Measurements from ENCODE around the gene DACT3.

DACT3 gene

GRCh38 chr19:46610413-46610775, 50.6 kb downstream of the DACT3 start:
- Histone ChIP-seq H3K4me1 (ENCODE audit: insufficient read depth, low read length, poor library complexity, severe bottlenecking) (peaks cover 22% of the 10 kb centered on the region), H3K4me3 (ENCODE audit: low read length, poor library complexity, severe bottlenecking) (no peak overlapping the region), H3K9me3 (ENCODE audit: insufficient read depth, low read depth, low read length) (no peaks in the 10 kb centered on the region), H3K9me2 (replicated peaks; ENCODE audit: low read depth, low read length) (no peaks in the 10 kb centered on the region), H3K9ac (ENCODE audit: low read depth, low read length, poor library complexity, severe bottlenecking) (no peak overlapping the region), H2AFZ (ENCODE audit: low read length) (no peak overlapping the region), H4K20me1 (ENCODE audit: insufficient read depth, low read length, poor library complexity, severe bottlenecking) (peaks cover 31% of the 10 kb centered on the region), H3F3A (ENCODE audit: low read depth) (peaks cover 9% of the 10 kb centered on the region; the same call in 1 of the 2 replicates), H3K79me2 (ENCODE audit: insufficient read depth, low read length) (peaks cover 31% of the 10 kb centered on the region), H3K27me3 (ENCODE audit: insufficient read depth, low read length, poor library complexity, severe bottlenecking) (no peaks in the 10 kb centered on the region), H3K36me3 (ENCODE audit: insufficient read depth, low read length) (peaks cover 53% of the 10 kb centered on the region; the same call in 1 of the 2 replicates), H3K4me2 (ENCODE audit: low read depth, low read length, poor library complexity, severe bottlenecking) (no peak overlapping the region)
- TF ChIP-seq CTCF (conservative IDR thresholded peaks at IDR 0.05; ENCODE audit: low read length) (no peak), EZH2phosphoT487 (IDR thresholded peaks at IDR 0.05; ENCODE audit: borderline replicate concordance) (no peak)

DNA sequence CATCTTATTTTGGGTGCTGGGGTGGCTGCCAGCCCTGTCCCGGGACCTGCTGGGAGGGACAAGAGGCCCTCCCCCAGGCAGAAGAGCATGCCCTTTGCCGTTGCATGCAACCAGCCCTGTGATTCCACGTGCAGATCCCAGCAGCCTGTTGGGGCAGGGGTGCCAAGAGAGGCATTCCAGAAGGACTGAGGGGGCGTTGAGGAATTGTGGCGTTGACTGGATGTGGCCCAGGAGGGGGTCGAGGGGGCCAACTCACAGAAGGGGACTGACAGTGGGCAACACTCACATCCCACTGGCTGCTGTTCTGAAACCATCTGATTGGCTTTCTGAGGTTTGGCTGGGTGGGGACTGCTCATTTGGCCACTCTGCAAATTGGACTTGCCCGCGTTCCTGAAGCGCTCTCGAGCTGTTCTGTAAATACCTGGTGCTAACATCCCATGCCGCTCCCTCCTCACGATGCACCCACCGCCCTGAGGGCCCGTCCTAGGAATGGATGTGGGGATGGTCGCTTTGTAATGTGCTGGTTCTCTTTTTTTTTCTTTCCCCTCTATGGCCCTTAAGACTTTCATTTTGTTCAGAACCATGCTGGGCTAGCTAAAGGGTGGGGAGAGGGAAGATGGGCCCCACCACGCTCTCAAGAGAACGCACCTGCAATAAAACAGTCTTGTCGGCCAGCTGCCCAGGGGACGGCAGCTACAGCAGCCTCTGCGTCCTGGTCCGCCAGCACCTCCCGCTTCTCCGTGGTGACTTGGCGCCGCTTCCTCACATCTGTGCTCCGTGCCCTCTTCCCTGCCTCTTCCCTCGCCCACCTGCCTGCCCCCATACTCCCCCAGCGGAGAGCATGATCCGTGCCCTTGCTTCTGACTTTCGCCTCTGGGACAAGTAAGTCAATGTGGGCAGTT, 51.2 kb downstream of the DACT3 start:
- H3K4me2 ChIP-seq (ENCODE audit: low read depth, low read length, poor library complexity, severe bottlenecking) = no peak overlapping the region
- no peak overlapping the region for H3K9ac ChIP-seq (ENCODE audit: low read depth, low read length, poor library complexity, severe bottlenecking)
- H3K36me3 ChIP-seq (ENCODE audit: insufficient read depth, low read length) = peaks cover 53% of the 10 kb centered on the region; the same call in 1 of the 2 replicates

DNA sequence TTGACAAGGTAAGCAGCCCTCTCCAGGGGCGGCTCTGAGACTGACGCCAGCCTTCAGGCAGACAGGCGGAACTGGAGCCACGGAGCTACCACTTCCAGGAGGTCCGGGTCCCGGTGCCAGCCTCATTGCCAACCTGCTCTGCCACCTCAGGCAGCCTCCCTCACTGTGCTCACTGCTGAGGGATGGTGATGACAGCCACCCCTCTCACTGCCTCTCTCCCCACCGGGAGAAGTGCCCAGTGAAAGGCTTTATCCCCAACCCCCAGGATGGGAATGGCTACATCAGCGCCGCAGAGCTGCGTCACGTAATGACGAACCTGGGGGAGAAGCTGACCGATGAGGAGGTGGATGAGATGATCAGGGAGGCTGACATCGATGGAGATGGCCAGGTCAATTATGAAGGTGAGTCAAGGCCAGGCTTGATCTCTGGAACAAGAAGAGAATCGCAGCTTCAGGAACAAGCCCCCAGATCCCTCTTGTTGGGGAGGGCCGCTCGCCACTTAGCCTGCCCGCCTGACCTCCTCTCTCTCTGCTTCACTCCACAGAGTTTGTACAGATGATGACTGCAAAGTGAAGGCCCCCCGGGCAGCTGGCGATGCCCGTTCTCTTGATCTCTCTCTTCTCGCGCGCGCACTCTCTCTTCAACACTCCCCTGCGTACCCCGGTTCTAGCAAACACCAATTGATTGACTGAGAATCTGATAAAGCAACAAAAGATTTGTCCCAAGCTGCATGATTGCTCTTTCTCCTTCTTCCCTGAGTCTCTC, 52.2 kb downstream of the DACT3 start:
- TF ChIP-seq EZH2phosphoT487 (IDR thresholded peaks at IDR 0.05; ENCODE audit: borderline replicate concordance) (no peak), CTCF (conservative IDR thresholded peaks at IDR 0.05; ENCODE audit: low read length) (no peak)
- peaks cover 36% of the 10 kb centered on the region for H3K4me1 ChIP-seq (ENCODE audit: insufficient read depth, low read length, poor library complexity, severe bottlenecking)
- H3K4me3 ChIP-seq (ENCODE audit: low read length, poor library complexity, severe bottlenecking) = no peak overlapping the region
- H3F3A ChIP-seq (ENCODE audit: low read depth) = peaks cover 9% of the 10 kb centered on the region; the same call in 1 of the 2 replicates
- no peaks in the 10 kb centered on the region for H3K9me2 ChIP-seq (replicated peaks; ENCODE audit: low read depth, low read length)
- peaks cover 48% of the 10 kb centered on the region for H3K79me2 ChIP-seq (ENCODE audit: insufficient read depth, low read length)
- peaks cover 53% of the 10 kb centered on the region; the same call in 1 of the 2 replicates for H3K36me3 ChIP-seq (ENCODE audit: insufficient read depth, low read length)
- H2AFZ ChIP-seq (ENCODE audit: low read length) = no peak overlapping the region
- peaks cover 47% of the 10 kb centered on the region for H4K20me1 ChIP-seq (ENCODE audit: insufficient read depth, low read length, poor library complexity, severe bottlenecking)
- H3K9ac ChIP-seq (ENCODE audit: low read depth, low read length, poor library complexity, severe bottlenecking) = no peak overlapping the region
- H3K4me2 ChIP-seq (ENCODE audit: low read depth, low read length, poor library complexity, severe bottlenecking) = no peak overlapping the region
- H3K27me3 ChIP-seq (ENCODE audit: insufficient read depth, low read length, poor library complexity, severe bottlenecking) = no peaks in the 10 kb centered on the region
- no peaks in the 10 kb centered on the region for H3K9me3 ChIP-seq (ENCODE audit: insufficient read depth, low read depth, low read length)

More for the DNA sequence above, 51.2 kb downstream of the DACT3 start:
- Histone ChIP-seq H3K79me2 (ENCODE audit: insufficient read depth, low read length) (peaks cover 38% of the 10 kb centered on the region), H3K9me2 (replicated peaks; ENCODE audit: low read depth, low read length) (no peaks in the 10 kb centered on the region), H3F3A (ENCODE audit: low read depth) (peaks cover 9% of the 10 kb centered on the region; the same call in 1 of the 2 replicates), H3K9me3 (ENCODE audit: insufficient read depth, low read depth, low read length) (no peaks in the 10 kb centered on the region), H2AFZ (ENCODE audit: low read length) (no peak overlapping the region), H3K4me1 (ENCODE audit: insufficient read depth, low read length, poor library complexity, severe bottlenecking) (peaks cover 27% of the 10 kb centered on the region), H3K4me3 (ENCODE audit: low read length, poor library complexity, severe bottlenecking) (no peak overlapping the region), H3K27me3 (ENCODE audit: insufficient read depth, low read length, poor library complexity, severe bottlenecking) (no peaks in the 10 kb centered on the region), H4K20me1 (ENCODE audit: insufficient read depth, low read length, poor library complexity, severe bottlenecking) (peaks cover 37% of the 10 kb centered on the region)
- TF ChIP-seq CTCF (conservative IDR thresholded peaks at IDR 0.05; ENCODE audit: low read length) (no peak), EZH2phosphoT487 (IDR thresholded peaks at IDR 0.05; ENCODE audit: borderline replicate concordance) (no peak)

All from Loucy (cell line).